NCI-H2196 treated with DMSO at 0.1 percent for 48 hours (cell line): Measurements from ENCODE around the gene IL6ST.

Experiments used
- DNase-seq: peaks from one replicate; lab custom pipeline; 2025; ENCODE audit not compliant: unreplicated experiment; lab: John Stamatoyannopoulos, UW

The IL6ST gene

GRCh38 chr5:55923177-55923771, 71.5 kb downstream of the IL6ST start:
- no peak for DNase-seq

DNA sequence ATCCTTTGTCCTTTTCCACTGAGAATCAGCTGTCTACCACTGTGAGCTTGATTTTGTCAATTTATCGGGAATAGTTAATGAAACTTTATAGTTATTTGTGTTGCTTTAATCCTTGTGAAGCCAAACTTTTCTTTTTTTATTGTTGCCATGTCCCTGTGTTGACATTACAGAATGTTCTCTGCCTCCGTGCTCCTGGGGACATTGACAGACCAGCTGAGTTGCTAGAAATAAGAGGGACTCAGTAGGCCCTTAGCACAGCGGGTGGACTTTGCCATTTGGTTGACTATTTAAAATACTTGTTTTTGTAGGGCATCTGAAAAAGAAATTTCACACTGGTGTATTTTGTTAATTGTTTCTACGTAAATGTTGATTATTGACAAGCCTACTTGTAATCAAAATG, 73.1 kb downstream of the IL6ST start:
- DNase-seq, result no peak

- DNase-seq, result no peak
These were observed 74.0 kb downstream of the IL6ST start for GRCh38 chr5:55920784-55921183.

DNA sequence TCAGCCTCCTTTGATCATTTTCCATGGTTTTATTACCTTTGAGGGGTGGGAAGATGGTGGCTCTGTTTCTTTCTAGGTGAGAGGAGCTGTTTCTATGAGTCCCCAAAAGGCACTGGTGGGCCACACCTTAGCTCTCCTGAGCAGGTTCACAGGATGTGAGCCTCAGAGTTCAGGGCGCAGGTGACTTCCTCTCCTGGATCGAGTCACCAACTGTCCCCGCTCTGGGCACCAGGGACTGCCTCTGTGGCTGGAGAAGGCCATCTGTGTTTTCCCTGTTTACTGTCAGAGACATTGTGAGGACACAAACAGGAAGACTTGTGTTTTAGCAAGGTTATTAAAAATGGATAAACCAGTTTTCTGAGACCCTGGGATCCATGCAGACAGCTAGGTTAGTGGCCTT, 75.1 kb downstream of the IL6ST start:
- DNase-seq, result no peak

- no peak for DNase-seq
These were observed 76.4 kb downstream of the IL6ST start for GRCh38 chr5:55918087-55919035.

DNA sequence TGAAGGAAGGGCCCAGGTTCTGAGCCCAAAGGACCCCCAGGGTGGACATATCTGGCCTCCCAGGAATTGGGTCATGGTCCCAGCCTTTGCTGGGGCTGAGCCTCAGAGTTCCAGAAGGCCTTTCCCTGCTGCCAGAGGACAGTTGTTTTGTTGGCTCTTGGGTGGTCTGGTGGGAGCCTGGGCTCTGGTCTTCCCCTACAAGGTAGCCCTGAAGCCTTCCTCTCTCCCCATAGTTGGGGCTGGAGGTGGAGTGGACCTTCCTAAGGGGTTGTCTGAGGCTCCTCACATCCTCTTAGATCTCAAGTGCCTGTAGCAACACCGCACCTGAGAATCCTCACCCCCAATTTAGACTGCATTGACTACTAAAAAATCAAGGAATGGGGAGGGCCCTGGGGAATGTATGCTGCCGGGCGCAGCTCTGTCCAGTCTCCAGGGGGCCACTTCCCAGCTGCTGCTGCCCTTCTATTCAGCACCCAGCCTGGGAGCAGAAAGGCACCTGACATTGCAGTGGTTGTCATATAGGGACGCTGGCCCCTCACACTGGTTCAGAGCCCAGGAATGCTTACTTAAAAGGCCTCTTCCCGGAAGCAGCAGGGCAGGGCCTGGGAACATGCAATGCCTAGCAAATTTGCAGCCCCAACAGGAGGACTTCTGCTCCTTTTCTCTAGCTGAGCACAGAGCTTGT, 77.2 kb downstream of the IL6ST start:
- no peak for DNase-seq

- DNase-seq, result no peak
These were observed 77.8 kb downstream of the IL6ST start for GRCh38 chr5:55916986-55917385.

- no peak for DNase-seq
These were observed 79.0 kb downstream of the IL6ST start for GRCh38 chr5:55915783-55916182.

GRCh38 chr5:55914971-55915370, 79.8 kb downstream of the IL6ST start:
- DNase-seq, result no peak

- DNase-seq, result no peak
These were observed 81.0 kb downstream of the IL6ST start for GRCh38 chr5:55913466-55914413.

DNA sequence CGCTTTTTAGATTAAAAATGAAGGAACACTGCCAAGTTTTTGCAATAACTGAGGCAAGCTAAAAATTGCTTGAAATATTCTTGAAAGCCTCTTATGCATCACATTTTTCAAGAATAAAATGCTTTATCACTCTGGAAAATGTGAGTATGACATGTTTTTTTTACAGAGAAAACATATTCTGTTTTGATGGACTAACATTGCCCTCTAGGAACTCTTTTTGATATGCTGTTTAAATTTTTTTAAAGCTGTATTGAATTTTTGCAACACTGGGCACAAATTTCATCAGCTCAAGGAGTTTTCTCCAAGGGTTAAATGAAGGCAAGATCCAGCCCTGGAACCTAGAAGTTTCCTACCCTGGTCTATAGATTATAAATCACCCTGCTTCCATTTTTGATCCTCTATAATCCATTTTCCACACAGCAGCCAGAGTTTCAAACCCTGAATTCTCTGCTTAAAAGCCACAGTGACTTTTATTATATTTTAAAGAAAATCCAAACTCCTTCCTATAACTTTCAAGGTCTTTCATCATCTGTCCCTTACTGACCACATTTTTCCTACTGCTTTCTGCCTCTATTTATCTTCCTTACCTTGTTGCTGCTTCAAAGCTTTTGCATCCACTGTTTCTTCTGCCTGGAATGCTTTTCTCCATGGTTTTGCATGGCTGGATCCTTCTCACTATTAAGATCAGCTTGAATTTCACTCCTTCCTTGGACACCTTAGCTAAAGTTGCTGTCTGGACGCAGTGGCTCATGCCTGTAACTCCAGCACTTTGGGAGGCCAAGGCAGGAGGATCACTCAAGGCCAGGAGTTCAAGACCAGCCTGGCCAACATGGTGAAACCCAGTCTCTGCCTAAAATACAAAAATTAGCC, 82.7 kb downstream of the IL6ST start:
- DNase-seq, result no peak

- no peak for DNase-seq
These were observed 86.0 kb downstream of the IL6ST start for GRCh38 chr5:55908804-55909203.

DNA sequence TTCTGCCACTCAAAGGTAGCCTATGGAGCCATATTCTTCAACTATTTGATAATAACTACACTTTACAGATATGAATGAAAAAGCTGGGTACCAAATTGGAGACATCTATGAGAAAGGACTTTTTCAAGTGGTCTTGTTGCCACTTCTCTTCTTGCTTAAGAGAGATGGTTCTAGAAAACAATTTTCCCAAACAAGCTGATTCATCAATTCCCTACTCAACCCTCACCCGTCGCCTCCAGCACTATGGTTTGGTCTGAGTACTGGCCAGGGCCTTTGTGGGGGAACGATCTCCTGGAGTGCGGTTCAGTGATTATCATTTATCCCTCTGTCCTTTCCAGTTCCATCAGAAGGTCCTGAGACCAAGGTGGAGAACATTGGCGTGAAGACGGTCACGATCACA, 86.8 kb downstream of the IL6ST start:
- DNase-seq, result no peak

- DNase-seq, result no peak
These were observed 89.5 kb downstream of the IL6ST start for GRCh38 chr5:55905251-55905650.

DNA sequence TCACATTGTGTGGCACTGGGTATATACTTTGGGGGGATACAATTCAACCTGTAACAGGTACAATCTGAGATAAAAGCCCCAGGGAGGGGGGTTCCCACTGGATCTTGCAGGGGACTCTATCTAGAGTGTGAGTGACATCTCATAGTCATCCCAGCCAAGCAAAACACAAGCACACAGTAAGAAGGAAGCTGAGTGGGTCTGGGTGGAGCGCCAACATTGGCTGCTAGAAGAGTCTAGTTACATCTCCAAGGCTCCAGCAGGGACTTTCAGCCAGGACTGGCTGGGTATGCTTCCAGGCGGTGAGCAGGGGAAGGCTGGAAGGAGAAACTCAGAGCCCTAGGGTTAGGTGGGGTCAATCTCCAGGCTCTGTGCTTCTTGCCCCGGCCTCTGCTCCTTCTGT, 90.6 kb downstream of the IL6ST start:
- no peak for DNase-seq

DNA sequence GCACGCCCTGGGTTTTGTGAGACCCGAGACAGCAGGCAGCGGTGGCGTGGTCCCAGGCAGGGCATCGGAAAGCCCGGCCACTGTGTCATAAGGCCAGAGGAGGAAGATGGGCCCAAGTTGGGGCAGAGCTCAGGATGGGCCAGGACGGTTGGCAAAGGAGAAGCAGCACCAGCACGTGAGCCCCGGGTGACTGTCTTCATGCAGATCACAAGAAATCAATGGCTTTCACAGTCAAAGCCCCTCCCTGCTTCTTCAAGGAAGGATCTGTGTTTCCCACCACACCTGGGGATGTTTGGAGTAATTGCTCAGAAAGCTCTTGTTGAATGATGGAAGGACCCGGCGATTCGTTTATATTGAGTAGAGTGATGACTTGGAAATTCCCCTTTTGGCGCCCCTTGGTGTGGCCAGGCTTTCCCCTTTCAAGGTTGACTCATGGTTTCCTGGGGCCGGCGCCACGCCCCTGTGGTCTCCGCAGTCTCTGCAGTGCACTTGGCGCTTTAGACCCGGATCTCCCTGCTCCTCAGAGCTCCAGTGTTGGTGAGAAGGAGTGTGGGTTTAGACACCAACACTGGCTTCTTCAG, 91.6 kb downstream of the IL6ST start:
- DNase-seq, result no peak

DNA sequence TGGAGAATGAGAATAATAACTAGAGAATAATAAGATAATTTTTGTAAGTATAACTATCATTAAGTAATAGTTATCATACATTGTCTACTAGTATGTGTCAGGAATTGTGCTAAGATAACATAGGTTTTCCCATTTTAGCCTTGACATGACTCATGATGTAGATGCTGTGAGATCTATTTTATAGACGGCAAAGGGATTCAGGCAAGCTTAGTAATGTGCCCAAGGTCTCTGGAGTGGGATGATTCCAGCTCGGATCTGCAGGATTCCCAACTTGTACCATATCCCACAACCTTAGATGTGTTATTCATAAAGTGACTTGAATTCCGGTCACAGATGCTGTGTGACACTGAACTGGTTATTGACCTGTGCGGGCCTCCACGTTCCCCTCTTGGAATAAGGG, 92.1 kb downstream of the IL6ST start:
- no peak for DNase-seq

GRCh38 chr5:55900776-55901175, 94.0 kb downstream of the IL6ST start:
- no peak for DNase-seq

DNA sequence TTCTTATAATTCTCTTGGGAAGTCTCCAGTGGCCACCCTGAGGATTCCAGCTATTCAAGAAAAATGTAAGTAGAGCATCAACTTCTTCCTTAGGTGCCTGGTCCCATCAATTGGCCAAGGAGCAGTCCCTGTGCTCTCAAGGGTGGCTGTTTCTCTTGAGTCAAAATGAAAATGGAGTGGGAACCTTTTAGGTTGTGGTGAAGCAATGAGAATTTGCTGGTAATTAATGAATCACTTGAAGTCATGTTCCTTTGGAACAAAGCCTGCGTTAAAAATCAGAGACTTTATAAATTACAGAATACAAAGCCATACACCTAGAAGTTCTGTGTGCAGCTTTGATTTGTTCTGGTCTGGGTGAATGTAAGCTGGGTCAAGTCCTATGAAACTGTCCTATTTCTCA, 94.7 kb downstream of the IL6ST start:
- no peak for DNase-seq

- DNase-seq, result no peak
These were observed 95.4 kb downstream of the IL6ST start for GRCh38 chr5:55899344-55899743.
